PC-3 (cell line): ENCODE data around the gene C3AR1.

Experiments used
- EZH2 ChIP-seq: fragments of 300-600 bp; sonication (generic); IDR thresholded peaks from one replicate; pipeline ENCODE4 v1.6.1; 2017; ENCODE audit warnings: antibody characterized with exemption, mild to moderate bottlenecking, low read length; ENCODE audit not compliant: unreplicated experiment
- EZH2phosphoT487 ChIP-seq: fragments of 300-600 bp; sonication (generic); IDR thresholded peaks from 2 replicates; pipeline ENCODE4 v1.6.1; 2018; ENCODE audit warnings: mild to moderate bottlenecking, antibody characterized with exemption, low read length, borderline replicate concordance
- TF ChIP-seq, protein P1 (sequence below): fragments of 300-600 bp; sonication (generic); conservative IDR thresholded peaks from 2 replicates; pipeline ENCODE4 v1.5.1; 2017; ENCODE audit warnings: antibody characterized with exemption, low read depth, mild to moderate bottlenecking, low read length

GRCh38 chr12:8052679-8053078, 13.5 kb downstream of the C3AR1 start:
- TF ChIP-seq EZH2phosphoT487: no peak
- TF ChIP-seq, protein P1, sequence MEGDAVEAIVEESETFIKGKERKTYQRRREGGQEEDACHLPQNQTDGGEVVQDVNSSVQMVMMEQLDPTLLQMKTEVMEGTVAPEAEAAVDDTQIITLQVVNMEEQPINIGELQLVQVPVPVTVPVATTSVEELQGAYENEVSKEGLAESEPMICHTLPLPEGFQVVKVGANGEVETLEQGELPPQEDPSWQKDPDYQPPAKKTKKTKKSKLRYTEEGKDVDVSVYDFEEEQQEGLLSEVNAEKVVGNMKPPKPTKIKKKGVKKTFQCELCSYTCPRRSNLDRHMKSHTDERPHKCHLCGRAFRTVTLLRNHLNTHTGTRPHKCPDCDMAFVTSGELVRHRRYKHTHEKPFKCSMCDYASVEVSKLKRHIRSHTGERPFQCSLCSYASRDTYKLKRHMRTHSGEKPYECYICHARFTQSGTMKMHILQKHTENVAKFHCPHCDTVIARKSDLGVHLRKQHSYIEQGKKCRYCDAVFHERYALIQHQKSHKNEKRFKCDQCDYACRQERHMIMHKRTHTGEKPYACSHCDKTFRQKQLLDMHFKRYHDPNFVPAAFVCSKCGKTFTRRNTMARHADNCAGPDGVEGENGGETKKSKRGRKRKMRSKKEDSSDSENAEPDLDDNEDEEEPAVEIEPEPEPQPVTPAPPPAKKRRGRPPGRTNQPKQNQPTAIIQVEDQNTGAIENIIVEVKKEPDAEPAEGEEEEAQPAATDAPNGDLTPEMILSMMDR: no peak
- TF ChIP-seq EZH2: no peak
